Caki2 (cell line): ENCODE measurements around the gene ZBTB11. TPM values are rescaled to one million over a fixed set of nuclear protein-coding genes. Genes with fewer than 3 reads are reported as not detected.

ENCODE experiments used
- total RNA-seq: library from RNA; depleted of rRNA; stranded (reverse); fragments of >200 nt; shearing (Covaris generic); gene quantifications from 2 replicates; pipeline ENCODE4 v1.2.3, GENCODE V29; 2014; ENCODE audit warnings: low replicate concordance; rRNA removed

Gene ZBTB11
- total RNA-seq, 1 experiment from 2014 or later: 9.8 TPM

Other genes starting within 250 kb of the ZBTB11 start
- 1.2 and 2.7 TPM in 2 replicates for gene SENP7, start 163.9 kb downstream of the ZBTB11 start, total RNA-seq
- 21.3 and 31.7 TPM in 2 replicates for gene TRMT10C, start 115.3 kb downstream of the ZBTB11 start, total RNA-seq
- 52.2 and 74.8 TPM in 2 replicates for gene PCNP, start 103.0 kb downstream of the ZBTB11 start, total RNA-seq
- 1,078 and 1,267 TPM in 2 replicates for gene RPL24, start 9.6 kb upstream of the ZBTB11 start, total RNA-seq
- 6.1 and 6.9 TPM in 2 replicates for gene CEP97, start 47.5 kb upstream of the ZBTB11 start, total RNA-seq
- 38.5 and 44.6 TPM in 2 replicates for gene NXPE3, start 102.1 kb upstream of the ZBTB11 start, total RNA-seq
- gene NFKBIZ, start 172.4 kb upstream of the ZBTB11 start, total RNA-seq: 45.4 and 53.5 TPM in 2 replicates